ENCODE results near the gene TMEM236.

GRCh38 chr10:17731331-17732020, 20.5 kb upstream of the TMEM236 start:
- TF ChIP-seq CTCF (IDR thresholded peaks at IDR 0.05; ENCODE audit: insufficient read depth, low read length, poor library complexity, severe bottlenecking) (no peak), EZH2phosphoT487 (conservative IDR thresholded peaks at IDR 0.05; ENCODE audit: low read length) (no peak)
